Dendritic cell treated with granulocyte-macrophage colony-stimulating factor and Interleukin-4, amounts not matched to agents 40 ng/mL and 50 ng/mL, for 4 days (primary cell): ENCODE measurements around the gene DMRTC2.
A peak's percentile ranks its signal among the peaks of the same experiment; 100 is the strongest.

Source experiments
- H3K27ac Mint-ChIP-seq: one replicate; pipeline ENCODE4 v1.8.0; 2022; ENCODE audit warnings: mild to moderate bottlenecking, mixed read lengths
- H3K27me3 Mint-ChIP-seq: one replicate; pipeline ENCODE4 v1.8.0; 2022; ENCODE audit warnings: mild to moderate bottlenecking, mixed read lengths
- H3K36me3 Mint-ChIP-seq: one replicate; pipeline ENCODE4 v1.8.0; 2022; ENCODE audit warnings: low read depth, mixed read lengths
- H3K4me1 Mint-ChIP-seq: one replicate; pipeline ENCODE4 v1.8.0; 2022; ENCODE audit warnings: low read depth, mixed read lengths
- H3K4me3 Mint-ChIP-seq: one replicate; pipeline ENCODE4 v1.8.0; 2022; ENCODE audit warnings: mild to moderate bottlenecking, moderate library complexity, mixed read lengths
- H3K9me3 Mint-ChIP-seq: one replicate; pipeline ENCODE4 v1.8.0; 2022; ENCODE audit warnings: mixed read lengths
- intact Hi-C: fragments of 100-400 bp; cut with micrococcal nuclease; formaldehyde crosslinking; loops from one replicate; pipeline ENCODE4 v1.15.0; 2022

The DMRTC2 gene

DNA sequence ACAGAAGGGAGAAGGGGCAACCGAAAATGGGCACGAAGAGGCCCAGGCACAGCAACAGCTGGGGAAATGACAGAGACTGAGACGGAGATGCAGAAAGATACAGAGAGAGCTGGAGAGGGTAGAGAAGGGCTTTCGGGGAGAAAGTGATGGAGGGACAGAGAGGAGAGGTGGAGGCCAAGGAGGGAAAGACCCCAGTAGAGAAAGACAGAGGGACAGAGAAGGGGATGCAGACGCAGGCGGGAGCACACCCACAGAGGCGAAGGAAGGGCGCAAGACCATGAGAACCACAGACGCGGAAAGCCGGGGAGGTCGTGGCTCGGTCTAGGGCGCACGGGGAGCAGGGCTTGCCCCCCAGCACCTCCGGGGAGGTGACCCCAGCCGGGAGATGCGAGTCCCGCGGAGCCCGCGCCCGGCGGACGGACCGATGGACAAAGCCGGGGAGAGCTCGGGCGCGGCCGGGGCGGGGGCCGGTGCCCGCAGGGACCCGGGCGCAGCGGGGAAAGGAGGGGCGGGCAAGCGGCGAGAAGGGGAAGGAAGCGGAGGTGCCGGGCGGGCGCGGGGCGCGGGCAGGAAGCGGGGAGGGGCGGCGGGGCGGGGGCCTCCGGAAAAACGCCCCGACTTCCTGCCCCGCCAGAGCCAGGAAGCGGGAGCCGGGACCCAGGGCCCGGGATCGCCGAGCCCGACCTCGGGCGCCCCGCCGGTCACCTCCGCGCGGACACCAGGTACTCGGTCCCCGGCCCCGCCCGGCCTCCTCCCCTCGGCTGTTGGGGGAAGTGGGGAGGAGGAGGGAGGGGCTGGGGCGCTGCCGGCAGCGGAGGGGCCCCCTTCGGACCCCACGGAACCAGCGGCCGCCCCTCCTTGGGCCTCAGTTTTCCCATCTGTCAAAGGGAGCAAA lies 38.0 kb downstream of the DMRTC2 start, which contains the start of gene ARHGEF1:
Gene ARHGEF1 (plus strand): TSS at position 617 of the 895 bp plus-strand sequence. CDS start 4,899 bp downstream, outside the sequence.
- Mint-ChIP-seq H3K4me3 (peak within 1 kb of the TSS; percentile 76), H3K36me3 (peaks cover 35% of the 10 kb centered on the region), H3K27ac (peak within 1 kb of the TSS; percentile 74), H3K9me3 (no peaks in the 10 kb centered on the region), H3K27me3 (no peaks in the 10 kb centered on the region), H3K4me1 (peaks cover 63% of the 10 kb centered on the region)
- intact Hi-C loops, result no loop called here

DNA sequence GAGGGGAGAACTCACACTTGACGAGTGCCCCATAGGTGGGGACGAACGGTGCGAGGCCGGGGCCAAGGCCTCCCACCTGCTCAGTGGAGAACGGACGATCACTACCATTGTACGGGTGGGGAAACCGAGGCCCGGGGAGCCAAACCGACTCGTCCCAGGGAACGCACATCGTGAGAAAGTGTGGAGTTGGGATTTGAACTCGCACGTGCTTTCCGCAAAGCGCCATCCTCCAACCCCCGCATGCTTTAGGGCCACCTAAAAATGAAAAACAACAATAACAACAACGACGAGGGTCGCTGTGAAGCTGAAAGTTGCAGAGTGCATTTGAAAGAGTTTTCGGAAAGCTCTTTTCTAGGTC lies 38.6 kb downstream of the DMRTC2 start:
- peak overlapping the region; percentile 74 for H3K27ac Mint-ChIP-seq
- H3K27me3 Mint-ChIP-seq, result no peaks in the 10 kb centered on the region
- peak overlapping the region; percentile 76 for H3K4me3 Mint-ChIP-seq
- intact Hi-C loops, result no loop called here
- H3K4me1 Mint-ChIP-seq, result peaks cover 61% of the 10 kb centered on the region
- no peaks in the 10 kb centered on the region for H3K9me3 Mint-ChIP-seq
- H3K36me3 Mint-ChIP-seq, result peaks cover 42% of the 10 kb centered on the region

DNA sequence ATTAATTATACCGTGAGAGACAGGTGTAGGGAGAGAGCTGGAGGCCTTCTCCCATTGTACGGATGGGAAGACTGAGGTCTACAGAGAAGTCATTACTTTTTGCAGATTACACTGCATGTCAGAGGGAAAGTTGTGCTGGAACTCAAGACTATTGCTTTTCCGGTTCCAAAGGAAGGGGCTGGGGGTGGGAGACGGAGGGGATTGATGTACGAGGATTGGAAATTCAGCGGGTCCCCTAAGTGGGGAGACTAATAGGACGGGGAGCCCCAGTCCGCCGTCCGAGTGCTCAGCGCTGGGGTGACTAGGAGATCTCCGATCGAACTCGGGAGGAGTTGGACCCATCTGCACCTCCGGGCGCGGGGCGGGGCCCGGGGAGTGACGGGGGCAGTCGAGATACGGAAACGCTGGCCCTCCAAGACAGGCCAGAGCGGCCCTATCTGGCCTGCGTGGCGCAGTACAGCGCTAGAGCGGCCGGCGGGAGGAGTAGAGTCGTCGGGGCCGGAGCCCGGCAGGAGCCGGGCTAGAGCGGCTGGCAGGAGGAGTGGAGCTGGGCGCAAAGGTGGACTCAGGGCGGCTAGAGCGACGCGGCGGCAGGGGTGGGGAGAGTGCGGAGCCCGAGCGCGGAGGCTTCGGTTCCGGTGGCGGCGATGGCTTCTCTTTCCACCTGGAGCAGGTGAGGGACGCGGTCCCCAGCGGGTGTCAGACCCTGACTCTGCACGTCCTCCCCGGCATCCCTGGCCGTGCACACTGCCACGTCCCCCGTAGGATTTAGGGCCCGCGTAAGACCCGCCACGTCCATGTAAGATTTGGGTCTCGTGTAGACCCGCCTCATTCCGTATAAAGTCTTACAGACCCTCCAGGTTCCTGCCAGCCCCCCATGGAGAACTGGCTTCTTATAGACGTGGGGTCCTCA lies 39.2 kb downstream of the DMRTC2 start:
- Mint-ChIP-seq H3K27ac (peak overlapping the region; percentile 74), H3K9me3 (no peaks in the 10 kb centered on the region), H3K27me3 (no peaks in the 10 kb centered on the region), H3K36me3 (peaks cover 48% of the 10 kb centered on the region), H3K4me3 (peak overlapping the region; percentile 76), H3K4me1 (peaks cover 58% of the 10 kb centered on the region)
- intact Hi-C loops, result no loop called here

DNA sequence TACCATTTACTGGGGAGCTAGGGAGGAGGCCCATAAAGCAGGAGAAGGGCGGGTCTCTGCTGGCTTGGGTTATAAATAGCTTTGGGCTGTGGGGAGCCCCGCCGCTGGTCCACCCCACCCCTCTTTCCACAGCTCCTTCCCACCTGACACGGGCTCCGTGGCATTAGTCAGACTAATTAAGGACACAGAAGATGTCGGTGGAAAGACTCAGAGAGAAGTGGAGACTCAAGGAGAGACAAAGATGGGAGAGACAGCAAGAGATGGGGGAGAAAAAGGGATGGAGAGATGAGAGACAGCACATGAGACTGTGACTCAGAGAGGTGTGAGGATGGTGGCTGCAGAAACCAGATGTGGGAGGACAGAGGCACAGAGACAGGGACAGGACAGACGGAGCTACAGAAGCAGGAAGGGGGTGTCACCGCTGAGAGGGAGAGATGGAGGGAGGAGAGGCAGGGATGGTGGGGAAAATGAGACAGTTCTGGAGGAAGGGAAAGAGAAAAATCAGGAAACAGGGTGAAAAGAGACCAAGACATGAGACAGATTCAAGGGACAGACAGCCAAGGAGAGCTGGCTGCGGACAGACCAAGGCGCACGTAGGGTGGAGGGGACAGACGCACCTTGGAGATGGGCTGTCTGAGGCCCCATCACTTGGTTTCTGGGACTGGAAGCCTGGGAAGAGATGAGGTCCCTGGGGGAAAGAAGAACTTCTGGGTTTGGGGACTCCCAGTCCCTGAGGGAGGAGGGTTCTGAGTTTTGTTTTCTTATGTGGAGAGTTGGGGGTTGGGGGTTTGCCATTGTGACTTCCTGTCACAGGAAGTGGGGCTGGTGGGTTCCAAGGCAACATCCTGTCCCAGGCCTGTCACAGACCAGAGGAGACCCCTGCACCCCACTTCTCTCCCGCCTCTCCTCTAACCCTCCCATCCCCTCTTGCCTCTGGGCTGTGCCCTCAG lies 42.2 kb downstream of the DMRTC2 start:
- Mint-ChIP-seq H3K4me3 (peak overlapping the region; percentile 4), H3K36me3 (peaks cover 76% of the 10 kb centered on the region), H3K4me1 (peaks cover 49% of the 10 kb centered on the region), H3K9me3 (no peaks in the 10 kb centered on the region), H3K27ac (peak overlapping the region; percentile 24), H3K27me3 (no peaks in the 10 kb centered on the region)
- intact Hi-C loops, result no loop called here

DNA sequence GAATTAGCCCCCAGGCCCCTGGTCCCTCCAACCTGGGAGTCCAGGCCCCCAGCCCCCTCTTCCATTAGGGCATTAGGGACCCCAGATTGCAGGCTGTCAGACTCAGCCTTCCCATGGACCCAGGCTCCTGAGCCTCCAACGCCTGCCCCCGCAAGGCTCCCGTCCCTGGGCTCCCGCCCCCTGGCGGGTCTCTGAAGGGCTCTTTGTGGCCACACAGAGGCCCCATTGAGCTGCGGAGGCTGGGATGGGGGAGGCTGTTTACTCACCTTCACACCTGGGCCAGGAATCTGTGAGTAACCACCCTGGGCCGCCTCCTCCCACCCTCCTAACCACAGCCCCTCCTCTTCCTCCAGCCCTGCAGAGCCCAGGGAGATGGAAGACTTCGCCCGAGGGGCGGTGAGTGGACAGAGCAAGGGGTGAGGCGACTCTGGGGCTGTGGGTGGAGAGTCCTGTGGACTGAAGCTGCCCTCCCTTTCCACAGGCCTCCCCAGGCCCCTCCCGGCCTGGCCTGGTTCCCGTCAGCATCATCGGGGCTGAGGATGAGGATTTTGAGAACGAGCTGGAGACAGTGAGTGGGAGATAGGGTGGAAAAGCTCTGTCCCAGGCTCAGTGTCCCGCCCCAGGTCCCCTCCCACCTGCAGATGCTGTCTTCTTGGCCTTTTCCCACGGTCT lies 43.0 kb downstream of the DMRTC2 start:
- H3K36me3 Mint-ChIP-seq, result peaks cover 84% of the 10 kb centered on the region
- H3K27me3 Mint-ChIP-seq, result no peaks in the 10 kb centered on the region
- H3K9me3 Mint-ChIP-seq, result no peaks in the 10 kb centered on the region
- no peak overlapping the region for H3K4me3 Mint-ChIP-seq
- intact Hi-C loops, result no loop called here
- peaks cover 41% of the 10 kb centered on the region for H3K4me1 Mint-ChIP-seq
- peak overlapping the region; percentile 26 for H3K27ac Mint-ChIP-seq

DNA sequence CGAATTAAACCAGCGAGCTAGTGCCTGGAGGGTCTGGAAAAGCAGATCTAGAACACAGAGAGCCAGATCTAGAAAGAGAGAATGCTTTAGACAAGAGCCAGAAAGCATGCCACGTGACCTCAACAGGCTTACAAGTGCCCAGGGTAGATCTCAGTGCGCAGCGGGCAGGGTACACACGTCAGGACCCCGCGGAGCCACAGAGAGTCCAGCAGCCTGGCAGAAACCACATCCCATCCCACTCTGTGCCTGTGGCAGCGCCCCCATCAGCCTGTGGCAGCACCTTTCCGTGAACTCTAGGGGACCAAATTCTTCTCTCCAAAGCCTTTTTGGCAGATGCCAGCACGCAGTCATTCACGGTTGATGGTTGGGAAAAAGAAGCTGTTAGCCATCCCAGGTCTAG lies 44.1 kb downstream of the DMRTC2 start:
- Mint-ChIP-seq H3K9me3 (no peaks in the 10 kb centered on the region), H3K27ac (no peak overlapping the region), H3K36me3 (peaks cover 88% of the 10 kb centered on the region), H3K4me3 (no peak overlapping the region), H3K27me3 (no peaks in the 10 kb centered on the region), H3K4me1 (peaks cover 41% of the 10 kb centered on the region)
- intact Hi-C loops, result no loop called here

DNA sequence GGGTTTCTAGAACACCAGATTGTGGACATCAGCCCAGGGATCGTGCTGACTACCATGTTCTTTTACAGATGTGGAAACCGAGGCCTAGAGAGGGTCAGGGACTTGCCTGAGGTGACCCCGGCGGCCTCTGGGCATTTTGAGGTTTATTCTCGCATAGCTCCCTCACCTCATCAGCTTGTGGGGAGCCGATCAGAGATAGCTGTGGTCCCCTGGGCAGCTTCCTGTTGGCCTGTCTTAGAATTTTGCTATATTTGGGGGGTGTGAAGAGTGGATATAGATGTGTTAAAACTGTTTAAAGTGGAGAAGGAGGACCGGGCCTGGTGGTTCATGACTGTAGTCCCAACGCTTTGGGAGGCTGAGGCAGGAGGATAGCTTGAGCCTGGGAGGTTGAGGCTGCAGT lies 45.1 kb downstream of the DMRTC2 start:
- H3K4me3 Mint-ChIP-seq, result no peak overlapping the region
- H3K27ac Mint-ChIP-seq, result no peak overlapping the region
- H3K27me3 Mint-ChIP-seq, result no peaks in the 10 kb centered on the region
- H3K36me3 Mint-ChIP-seq, result peaks cover 93% of the 10 kb centered on the region
- no peaks in the 10 kb centered on the region for H3K9me3 Mint-ChIP-seq
- intact Hi-C loops, result no loop called here
- H3K4me1 Mint-ChIP-seq, result peaks cover 36% of the 10 kb centered on the region

DNA sequence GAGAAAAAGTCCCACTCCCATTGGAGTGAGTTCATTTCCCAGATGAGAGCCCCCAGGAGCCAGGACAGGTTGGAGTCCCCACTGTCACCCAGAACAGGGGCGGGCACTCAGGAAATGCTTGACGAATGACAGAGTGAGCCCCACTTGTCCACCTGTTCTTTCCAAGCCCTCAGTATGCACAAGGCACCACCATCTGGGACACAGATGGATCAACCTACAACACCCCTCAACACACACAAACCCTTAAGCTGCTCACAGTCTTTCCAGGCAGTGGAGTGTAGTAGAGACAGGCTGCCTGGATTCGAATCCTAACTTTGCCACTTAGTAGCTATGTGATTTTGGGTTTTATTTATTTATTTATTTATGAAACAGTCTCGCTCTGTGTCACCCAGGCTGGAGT lies 46.1 kb downstream of the DMRTC2 start:
- H3K27me3 Mint-ChIP-seq, result no peaks in the 10 kb centered on the region
- peaks cover 95% of the 10 kb centered on the region for H3K36me3 Mint-ChIP-seq
- intact Hi-C loops, result no loop called here
- no peak overlapping the region for H3K4me3 Mint-ChIP-seq
- H3K27ac Mint-ChIP-seq, result no peak overlapping the region
- no peaks in the 10 kb centered on the region for H3K9me3 Mint-ChIP-seq
- H3K4me1 Mint-ChIP-seq, result peaks cover 25% of the 10 kb centered on the region

DNA sequence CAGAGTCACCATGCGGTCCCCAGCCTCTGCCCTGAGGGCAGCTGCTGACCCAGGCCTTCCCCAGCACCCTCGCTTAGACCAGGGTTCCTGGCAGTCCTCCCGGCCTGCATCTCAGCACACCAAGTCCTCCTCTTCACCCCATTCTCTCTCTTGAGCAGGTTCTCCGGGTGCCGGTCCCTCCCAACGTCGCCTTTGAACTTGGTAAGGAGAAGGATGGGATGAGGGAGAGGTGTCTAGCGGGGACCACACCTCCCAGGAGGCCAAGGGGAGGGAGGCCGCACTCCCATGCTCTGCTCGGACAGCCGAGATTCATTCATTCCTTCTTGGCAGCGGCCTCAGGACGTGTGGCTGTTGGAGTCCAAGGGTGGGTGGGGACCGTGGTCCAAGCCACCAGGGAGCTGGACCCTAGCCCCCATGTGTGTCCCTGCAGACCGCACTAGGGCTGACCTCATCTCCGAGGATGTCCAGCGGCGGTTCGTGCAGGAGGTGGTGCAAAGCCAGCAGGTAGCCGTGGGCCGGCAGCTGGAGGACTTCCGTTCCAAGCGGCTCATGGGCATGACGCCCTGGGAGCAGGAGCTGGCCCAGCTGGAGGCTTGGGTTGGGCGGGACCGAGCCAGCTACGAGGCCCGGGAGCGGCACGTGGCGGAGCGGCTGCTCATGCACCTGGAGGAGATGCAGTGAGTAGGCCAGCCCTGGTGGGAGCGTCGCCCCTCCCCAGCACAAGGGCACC lies 47.5 kb downstream of the DMRTC2 start:
- Mint-ChIP-seq H3K27me3 (no peaks in the 10 kb centered on the region), H3K4me1 (peaks cover 11% of the 10 kb centered on the region), H3K9me3 (no peaks in the 10 kb centered on the region), H3K4me3 (no peak overlapping the region), H3K27ac (no peak overlapping the region), H3K36me3 (peaks cover 96% of the 10 kb centered on the region)
- intact Hi-C loops, result no loop called here

DNA sequence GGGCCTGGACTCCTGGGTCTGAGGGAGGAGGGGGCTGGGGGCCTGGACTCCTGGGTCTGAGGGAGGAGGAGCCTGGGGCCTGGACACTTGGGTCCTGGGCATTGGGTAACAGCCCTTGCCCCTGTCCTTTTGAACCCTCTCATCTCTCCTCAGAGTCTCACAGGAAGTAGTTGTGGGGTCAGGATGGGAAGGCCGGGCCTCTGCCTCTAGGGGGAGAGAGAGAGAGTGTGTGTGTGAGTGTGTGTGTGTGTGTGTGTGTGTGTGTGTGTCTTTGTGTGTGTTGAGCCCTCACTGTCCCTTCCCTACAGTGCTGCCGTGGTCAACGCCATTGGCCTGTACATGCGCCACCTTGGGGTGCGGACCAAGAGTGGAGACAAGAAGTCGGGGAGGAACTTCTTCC lies 49.1 kb downstream of the DMRTC2 start:
- no peaks in the 10 kb centered on the region for H3K9me3 Mint-ChIP-seq
- intact Hi-C loops, result no loop called here
- no peak overlapping the region for H3K4me3 Mint-ChIP-seq
- H3K36me3 Mint-ChIP-seq, result peaks cover 96% of the 10 kb centered on the region
- H3K27me3 Mint-ChIP-seq, result no peaks in the 10 kb centered on the region
- H3K4me1 Mint-ChIP-seq, result no peaks in the 10 kb centered on the region
- H3K27ac Mint-ChIP-seq, result no peak overlapping the region

DNA sequence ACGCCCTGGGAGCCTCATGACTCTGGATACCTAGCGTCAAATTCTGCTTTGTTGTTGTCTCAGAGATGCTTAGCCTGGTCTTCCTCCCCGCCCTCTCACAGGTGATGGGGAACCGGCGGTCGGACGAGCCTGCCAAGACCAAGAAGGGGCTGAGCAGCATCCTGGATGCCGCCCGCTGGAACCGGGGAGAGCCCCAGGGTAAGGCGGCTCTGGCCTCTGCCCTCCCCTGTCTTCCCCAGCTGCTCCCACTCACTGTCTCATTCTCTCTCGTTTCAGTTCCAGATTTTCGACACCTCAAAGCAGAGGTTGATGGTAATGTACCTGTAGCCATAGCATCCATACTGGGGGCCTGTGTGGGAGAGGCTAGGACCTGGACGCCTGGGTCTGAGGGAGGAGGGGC lies 49.5 kb downstream of the DMRTC2 start:
- H3K36me3 Mint-ChIP-seq, result peaks cover 96% of the 10 kb centered on the region
- no peak overlapping the region for H3K4me3 Mint-ChIP-seq
- H3K4me1 Mint-ChIP-seq, result no peaks in the 10 kb centered on the region
- no peaks in the 10 kb centered on the region for H3K27me3 Mint-ChIP-seq
- no peak overlapping the region for H3K27ac Mint-ChIP-seq
- intact Hi-C loops, result no loop called here
- no peaks in the 10 kb centered on the region for H3K9me3 Mint-ChIP-seq

DNA sequence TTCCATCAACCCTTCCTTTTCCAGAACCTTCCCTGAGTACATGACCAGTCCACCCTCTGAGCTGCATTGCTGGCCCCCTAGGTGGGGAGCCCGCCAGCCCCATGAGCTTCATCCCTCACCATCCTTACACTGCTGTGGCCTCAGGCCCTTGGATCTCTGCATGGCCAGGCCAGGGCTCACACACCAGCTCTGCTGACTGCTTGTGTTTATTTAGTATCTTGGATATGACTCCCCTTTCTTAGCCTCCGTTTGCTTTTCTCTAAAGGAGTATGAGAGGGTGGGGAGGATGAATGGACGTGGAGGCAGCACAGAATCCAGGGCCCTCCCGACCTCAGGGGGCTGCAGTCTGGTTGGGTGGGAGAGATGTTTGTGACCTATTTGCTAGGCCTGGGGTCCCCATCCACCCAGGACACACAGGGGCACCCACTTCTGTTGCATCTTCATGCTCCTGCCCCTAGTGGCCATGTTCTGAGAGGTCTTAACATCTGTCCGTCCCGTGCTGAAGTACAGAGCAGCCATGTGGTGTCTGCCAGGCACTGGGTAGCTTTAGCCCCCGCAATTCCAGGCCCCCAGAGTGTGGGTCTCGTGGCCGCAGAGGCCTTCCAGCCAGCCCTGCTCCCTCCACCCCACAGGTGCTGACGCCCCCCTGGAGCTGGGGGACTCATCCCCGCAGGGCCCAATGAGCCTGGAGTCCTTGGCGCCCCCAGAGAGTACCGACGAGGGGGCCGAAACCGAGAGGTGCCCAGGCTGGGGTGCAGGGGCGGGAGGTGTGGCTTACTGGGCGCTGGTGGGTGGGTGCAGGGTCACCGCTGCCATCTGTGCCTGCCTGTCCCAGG lies 51.1 kb downstream of the DMRTC2 start:
- intact Hi-C loops, result no loop called here
- H3K4me1 Mint-ChIP-seq, result no peaks in the 10 kb centered on the region
- no peaks in the 10 kb centered on the region for H3K27me3 Mint-ChIP-seq
- H3K27ac Mint-ChIP-seq, result no peak overlapping the region
- peaks cover 96% of the 10 kb centered on the region for H3K36me3 Mint-ChIP-seq
- H3K4me3 Mint-ChIP-seq, result no peak overlapping the region
- no peaks in the 10 kb centered on the region for H3K9me3 Mint-ChIP-seq
